ENCODE results near the gene TAMALIN.

TAMALIN gene

GRCh38 chr12:51984657-51985056 is 22.1 kb upstream of the TAMALIN start:
- no peak for DNase-seq (ENCODE audit: low read depth, low spot score)

GRCh38 chr12:51985154-51985835 is 21.5 kb upstream of the TAMALIN start:
- no peak for DNase-seq (ENCODE audit: low read depth, low spot score)

- DNase-seq (ENCODE audit: low read depth, low spot score), result no peak
Measured at GRCh38 chr12:51986834-51987233, 19.9 kb upstream of the TAMALIN start.

- DNase-seq (ENCODE audit: low read depth, low spot score), result no peak
Measured at GRCh38 chr12:51992246-51992645, 14.5 kb upstream of the TAMALIN start.

GRCh38 chr12:51994539-51994820 is 12.3 kb upstream of the TAMALIN start:
- DNase-seq (ENCODE audit: low read depth, low spot score), result no peak

GRCh38 chr12:51994959-51995358 is 11.8 kb upstream of the TAMALIN start:
- DNase-seq (ENCODE audit: low read depth, low spot score), result no peak

GRCh38 chr12:51997136-51997535 is 9.6 kb upstream of the TAMALIN start:
- DNase-seq (ENCODE audit: low read depth, low spot score), result no peak

GRCh38 chr12:52003016-52003550 is 3.7 kb upstream of the TAMALIN start:
- no peak for DNase-seq (ENCODE audit: low read depth, low spot score)

DNA sequence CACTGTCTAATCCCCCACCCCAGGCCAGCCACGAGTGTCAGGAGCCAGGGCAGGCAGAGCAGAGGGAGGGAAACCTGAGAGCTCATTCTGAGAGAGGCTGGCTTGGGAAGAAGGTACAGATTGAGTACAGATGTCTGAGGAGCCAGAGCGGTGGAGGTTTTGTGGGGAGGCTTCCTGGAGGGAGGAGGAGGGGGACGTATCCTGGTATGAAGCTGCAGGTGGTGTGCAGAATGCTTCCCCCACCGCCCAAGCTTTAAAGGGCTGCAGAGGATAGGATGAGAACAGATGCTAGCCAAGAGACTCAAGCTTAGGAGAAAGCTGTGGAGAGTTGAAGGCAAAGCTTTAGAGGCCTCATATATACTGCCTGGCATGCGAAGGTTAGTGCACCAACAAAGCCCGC is 3.2 kb upstream of the TAMALIN start:
- DNase-seq (ENCODE audit: low read depth, low spot score), result no peak

DNA sequence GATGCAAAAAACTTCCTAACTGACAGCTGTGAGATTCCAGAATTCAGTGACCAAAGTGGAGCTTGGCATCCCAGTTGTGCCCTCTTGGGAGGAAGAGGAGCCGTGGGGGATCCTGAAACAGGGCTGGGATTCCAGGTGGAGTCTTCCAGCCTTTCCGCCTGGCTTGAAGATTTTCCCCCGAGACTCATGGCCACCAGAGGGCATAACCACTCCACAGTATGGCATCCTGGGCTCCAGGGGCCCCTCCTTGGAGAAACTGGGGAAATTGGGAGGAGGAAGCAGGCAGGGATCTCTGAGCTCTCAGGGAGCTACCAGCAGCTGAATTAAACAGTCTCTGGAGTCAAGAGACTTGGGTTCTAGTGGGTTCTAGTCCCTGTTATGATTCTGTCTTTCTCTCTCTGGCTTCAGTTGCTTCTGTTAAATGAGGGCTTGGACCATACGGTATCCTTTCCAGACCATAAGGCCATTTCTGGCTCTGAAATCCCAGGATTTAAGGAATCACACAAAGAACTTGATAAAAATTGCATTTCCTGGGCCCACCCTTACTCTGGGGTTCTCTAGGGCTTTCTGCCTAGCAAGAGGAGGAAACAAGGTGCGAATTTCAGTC is 2.6 kb upstream of the TAMALIN start:
- DNase-seq (ENCODE audit: low read depth, low spot score), result no peak

- no peak for DNase-seq (ENCODE audit: low read depth, low spot score)
Measured at GRCh38 chr12:52005218-52005902, 1.4 kb upstream of the TAMALIN start.

DNA sequence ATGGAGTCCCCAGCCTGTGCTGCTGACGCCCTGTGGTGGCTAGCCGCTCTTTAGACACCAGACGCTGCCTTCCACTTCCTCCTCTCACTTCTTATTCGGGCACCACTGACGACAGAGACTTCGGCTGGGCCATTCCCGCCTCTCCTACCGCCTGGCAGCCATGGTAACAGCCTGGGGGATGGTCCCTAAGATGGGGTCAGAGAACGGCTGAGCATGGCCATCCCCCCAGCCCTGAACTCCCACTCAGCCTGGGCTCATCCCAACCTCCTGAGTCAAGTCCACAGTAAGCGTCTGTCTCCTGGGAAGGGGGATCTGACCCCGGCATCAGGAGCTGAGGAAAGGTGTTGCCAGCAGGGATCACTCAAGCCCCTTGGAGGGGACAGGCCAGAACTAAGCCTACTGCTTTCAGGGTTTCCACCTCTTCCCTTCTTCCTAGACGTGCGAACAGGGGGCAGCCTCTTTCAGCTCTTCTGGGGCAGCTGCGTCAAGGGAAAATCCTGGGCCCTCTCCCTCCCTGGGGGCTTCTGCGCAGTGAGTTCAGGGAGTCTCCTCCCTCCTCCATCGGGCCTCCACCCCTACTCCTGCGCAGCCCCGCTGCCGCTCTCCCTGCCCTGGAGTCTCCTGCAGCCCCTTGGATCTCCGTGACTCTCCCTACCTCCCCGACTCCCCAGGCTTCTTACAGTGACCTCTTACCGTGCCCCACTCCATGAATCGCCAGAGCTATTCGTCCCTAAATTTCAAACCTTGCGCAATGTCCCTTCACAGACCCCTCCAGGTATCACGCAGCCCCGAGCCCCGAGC is 643 bp upstream of the TAMALIN start:
- no peak for DNase-seq (ENCODE audit: low read depth, low spot score)

- DNase-seq (ENCODE audit: low read depth, low spot score), result no peak
Measured at GRCh38 chr12:52007158-52007921, 594 bp downstream of the TAMALIN start.

GRCh38 chr12:52007982-52008510 is 1.3 kb downstream of the TAMALIN start:
- no peak for DNase-seq (ENCODE audit: low read depth, low spot score)

GRCh38 chr12:52009081-52009751 is 2.5 kb downstream of the TAMALIN start:
- no peak for DNase-seq (ENCODE audit: low read depth, low spot score)

DNA sequence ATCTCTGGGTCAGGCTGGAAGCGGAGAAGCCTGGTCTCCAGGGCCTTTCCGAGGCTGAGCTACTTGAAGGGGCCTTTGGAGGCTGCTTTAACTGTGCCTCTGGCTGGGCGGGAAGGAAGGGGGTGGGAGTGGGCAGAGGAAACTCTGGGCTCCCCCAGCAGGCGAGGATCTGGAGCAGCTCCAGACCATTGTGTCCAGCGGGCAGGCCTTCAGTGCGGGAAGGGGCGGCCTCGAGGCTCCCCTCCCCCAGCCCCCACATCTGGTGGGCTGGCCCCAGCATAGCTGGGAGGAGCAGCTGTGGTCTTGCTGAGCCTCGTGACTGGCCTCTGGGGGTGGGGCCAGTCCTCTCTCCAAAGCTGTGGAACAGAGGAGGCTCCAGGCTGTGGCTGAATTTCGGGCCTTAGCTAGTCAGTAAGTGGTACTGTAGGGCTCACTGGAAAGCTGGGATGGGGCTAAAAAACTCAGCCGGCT is 3.4 kb downstream of the TAMALIN start:
- DNase-seq (ENCODE audit: low read depth, low spot score), result peak; percentile 83

DNA sequence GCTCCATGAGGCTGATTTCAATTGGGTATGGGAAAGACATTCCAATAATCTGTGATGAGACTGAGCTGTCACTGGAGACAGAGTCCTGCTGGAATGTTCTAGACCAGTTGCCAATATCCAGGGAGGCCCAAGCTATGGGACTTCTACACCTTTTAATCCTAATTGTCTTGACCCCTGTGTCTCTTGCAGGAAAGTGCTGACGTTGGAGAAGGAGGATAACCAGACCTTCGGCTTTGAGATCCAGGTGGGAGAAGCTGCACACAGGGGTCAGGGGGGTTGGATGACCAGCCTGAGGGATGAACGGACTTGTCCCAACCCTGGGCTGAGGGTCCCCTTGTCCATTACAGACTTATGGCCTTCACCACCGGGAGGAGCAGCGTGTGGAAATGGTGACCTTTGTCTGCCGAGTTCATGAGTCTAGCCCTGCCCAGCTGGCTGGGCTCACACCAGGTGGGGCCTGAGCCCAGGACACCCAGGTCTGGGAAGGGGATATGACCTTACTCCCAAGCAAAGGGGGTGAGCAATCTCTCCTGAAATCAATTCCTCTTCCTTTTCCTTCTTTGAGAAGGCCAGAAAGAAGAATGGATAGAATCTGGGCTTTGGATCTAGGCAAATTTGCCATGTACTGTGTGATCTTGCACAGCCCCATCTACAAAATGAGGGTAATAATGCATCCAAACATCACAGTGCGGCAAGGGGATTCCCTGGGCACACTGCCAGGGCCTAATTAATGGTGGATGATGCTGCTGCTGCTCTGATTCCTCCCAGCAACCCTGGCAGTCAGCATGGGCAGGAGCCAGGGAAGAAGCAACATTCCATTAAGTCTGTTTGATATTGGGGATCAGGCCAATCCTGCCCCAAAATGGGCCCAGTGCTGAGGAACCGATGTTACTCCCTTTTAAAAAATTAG is 4.2 kb downstream of the TAMALIN start:
- DNase-seq (ENCODE audit: low read depth, low spot score), result no peak

DNA sequence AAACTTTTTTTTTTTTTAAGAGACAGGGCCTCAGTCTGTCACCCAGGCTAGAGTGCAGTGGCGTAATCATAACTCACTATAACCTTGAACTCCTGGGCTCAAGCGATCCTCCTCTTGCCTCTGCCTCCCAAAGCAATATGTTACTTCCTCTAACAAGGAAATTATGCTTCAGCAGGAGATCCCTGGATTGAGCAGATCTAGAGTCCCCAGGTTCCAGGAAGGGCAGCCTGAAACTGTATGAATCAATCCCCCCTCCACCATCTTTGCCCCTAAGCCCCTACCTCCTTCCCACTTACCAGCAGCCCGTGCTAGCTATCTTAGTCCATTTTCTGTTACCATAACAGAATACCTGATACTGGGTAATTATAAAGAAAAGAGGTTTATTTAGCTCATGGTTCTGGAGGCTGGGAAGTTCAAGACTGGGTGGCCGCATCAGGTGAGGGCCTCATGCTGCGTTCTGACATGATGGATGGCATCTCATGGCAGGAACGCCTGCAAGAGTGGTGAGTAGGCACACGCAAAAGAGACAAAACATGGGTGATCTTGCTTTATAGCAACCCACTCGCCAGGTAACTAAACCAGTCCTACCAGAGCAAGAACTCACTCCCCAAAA is 5.0 kb downstream of the TAMALIN start:
- DNase-seq (ENCODE audit: low read depth, low spot score), result no peak
